Measurements from ENCODE around the gene FAM81A.

DNA sequence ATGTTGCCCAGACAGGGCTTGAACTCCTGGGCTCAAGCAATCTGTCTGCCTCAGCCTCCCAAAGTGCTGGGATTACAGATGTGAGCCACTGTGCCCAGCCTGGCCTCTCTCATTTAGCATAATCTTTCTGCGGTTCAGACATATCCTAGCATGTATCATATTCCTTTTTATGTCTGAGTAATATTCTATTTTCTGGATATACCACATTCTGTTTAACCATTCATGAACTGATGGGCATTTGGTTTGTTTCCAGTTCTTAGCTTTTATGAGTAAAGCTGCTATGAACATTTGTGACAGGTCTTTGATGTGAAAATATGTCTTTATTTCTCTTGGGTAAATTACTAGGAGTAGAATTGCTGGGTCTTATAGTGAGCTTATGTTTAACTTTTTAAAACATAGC is 23.5 kb downstream of the FAM81A start:
- TF ChIP-seq CTCF (IDR thresholded peaks at IDR 0.05), result no peak
- no peak for TF ChIP-seq POLR2A (IDR thresholded peaks at IDR 0.05)
